ENCODE measurements around the gene RBX1. TPM values are rescaled to one million over a fixed set of nuclear protein-coding genes. Genes with fewer than 3 reads are reported as not detected.
"Not testable (repeated sequence)": the region's sequence is repeated elsewhere in the genome, so short reads cannot be mapped to it uniquely, and the experiment has no call there.

RBX1 gene
- total RNA-seq, 3 donors from 2014 or later = 29.3 to 40.7 (median 38.2) TPM

DNA sequence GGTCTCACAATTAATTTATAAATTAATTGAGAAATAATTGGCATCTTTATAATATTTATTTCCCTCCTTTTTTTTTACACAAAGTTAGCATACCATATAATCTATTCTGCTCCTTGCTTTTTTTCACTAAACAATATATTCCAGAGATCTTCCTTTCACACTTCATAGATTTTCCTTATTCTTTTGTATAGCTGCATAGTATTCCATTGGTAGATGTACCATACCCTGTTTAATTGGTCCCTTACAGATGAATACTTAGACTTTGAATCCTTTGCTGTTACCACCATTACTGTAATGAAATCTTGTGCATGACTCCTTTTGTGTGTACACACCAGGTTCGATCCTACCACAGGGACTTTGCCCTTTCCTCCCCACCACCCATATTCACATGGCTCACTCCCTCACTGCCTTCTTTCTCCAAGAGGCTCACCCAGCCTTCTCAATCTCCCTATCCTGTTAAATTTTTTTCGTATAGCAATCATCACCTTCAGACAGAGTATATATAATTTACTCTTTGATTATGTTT lies 48.9 kb downstream of the RBX1 start:
- Histone ChIP-seq H3K9me3 (no peaks in the 10 kb centered on the region), H3K4me3 (no peak overlapping the region), H3K4me1 (ENCODE audit: low read depth) (no peaks in the 10 kb centered on the region), H3K36me3 (ENCODE audit: low read depth) (no peaks in the 10 kb centered on the region)
- ATAC-seq (no peak), DNase-seq (no peak)
- intact Hi-C loops (cut with DNase I, micrococcal nuclease) = no loop called here
- TF ChIP-seq, protein P1, sequence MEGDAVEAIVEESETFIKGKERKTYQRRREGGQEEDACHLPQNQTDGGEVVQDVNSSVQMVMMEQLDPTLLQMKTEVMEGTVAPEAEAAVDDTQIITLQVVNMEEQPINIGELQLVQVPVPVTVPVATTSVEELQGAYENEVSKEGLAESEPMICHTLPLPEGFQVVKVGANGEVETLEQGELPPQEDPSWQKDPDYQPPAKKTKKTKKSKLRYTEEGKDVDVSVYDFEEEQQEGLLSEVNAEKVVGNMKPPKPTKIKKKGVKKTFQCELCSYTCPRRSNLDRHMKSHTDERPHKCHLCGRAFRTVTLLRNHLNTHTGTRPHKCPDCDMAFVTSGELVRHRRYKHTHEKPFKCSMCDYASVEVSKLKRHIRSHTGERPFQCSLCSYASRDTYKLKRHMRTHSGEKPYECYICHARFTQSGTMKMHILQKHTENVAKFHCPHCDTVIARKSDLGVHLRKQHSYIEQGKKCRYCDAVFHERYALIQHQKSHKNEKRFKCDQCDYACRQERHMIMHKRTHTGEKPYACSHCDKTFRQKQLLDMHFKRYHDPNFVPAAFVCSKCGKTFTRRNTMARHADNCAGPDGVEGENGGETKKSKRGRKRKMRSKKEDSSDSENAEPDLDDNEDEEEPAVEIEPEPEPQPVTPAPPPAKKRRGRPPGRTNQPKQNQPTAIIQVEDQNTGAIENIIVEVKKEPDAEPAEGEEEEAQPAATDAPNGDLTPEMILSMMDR (IDR thresholded peaks at IDR 0.05) = no peak

DNA sequence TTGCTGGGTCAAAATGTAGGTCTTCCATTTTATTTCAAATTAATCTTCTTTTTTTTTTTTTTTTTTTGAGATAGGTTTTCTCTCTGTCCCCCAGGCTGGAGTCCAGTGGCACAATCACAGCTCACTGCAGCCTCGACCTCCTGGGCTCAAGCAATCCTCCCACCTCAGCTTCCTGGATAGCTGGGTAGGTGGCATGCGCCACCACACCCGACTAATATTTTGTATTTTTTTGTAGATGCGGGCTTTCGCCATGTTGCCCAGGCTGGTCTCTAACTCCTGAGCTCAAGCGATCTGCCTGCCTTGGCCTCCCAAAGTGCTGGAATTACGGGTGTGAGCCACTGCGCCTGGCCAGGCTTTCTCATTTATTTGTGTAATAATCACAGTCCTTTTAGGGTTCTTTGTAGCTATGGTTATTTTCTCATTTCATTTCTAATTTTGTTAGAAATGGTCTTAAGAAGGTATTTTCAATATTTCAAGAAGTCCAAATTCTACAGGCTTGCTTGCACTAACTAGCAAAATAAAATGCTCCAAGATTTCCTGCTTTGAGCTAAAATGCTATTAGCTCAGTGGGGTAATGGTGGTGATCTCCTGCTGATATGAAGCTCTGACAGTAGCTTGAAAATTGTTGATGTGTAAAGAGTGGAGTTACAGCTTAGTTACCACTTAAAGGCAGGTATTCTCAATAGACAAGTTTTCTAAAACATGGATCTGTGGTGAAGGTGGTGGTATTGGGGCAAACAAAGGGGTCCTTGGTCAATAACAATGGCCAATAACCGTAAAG lies 50.0 kb downstream of the RBX1 start:
- intact Hi-C loops (cut with DNase I, micrococcal nuclease) = no loop called here
- DNase-seq (no peak), ATAC-seq (no peak)
- Histone ChIP-seq H3K36me3 (ENCODE audit: low read depth) (no peaks in the 10 kb centered on the region), H3K4me1 (ENCODE audit: low read depth) (no peaks in the 10 kb centered on the region), H3K4me3 (no peak overlapping the region), H3K9me3 (no peaks in the 10 kb centered on the region)
- TF ChIP-seq, protein P1 (IDR thresholded peaks at IDR 0.05) = no peak

- Histone ChIP-seq H3K36me3 (ENCODE audit: low read depth) (no peaks in the 10 kb centered on the region), H3K9me3 (no peaks in the 10 kb centered on the region)
- TF ChIP-seq, protein P1 (IDR thresholded peaks at IDR 0.05) = no peak
Measured at GRCh38 chr22:41001722-41002122, 50.5 kb downstream of the RBX1 start.

DNA sequence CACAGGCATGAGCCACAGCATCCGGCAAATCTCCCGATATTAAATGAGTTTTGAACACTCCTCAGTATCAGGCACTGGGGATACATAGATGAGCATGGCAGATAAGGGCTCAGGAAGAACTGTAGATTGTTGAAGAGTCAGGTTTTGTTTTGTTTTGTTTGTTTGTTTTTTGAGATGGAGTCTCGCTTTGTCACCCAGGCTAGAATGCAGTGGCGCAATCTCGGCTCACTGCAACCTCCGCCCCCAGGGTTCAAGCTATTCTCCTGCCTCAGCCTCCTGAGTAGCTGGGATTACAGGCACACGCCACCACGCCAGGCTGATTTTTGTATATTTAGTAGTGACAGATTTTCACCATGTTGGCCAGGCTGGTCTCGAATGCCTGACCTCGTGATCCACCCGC lies 51.2 kb downstream of the RBX1 start:
- intact Hi-C loops (cut with DNase I, micrococcal nuclease); H3K4me3 ChIP-seq; ATAC-seq; H3K4me1 ChIP-seq (ENCODE audit: low read depth); DNase-seq; H3K9me3 ChIP-seq; H3K36me3 ChIP-seq (ENCODE audit: low read depth): not testable (repeated sequence)

More at GRCh38 chr22:41001722-41002122, 50.5 kb downstream of the RBX1 start:
- no peaks in the 10 kb centered on the region for H3K4me1 ChIP-seq (ENCODE audit: low read depth)
- ATAC-seq = peak; percentile 48
- no peak overlapping the region for H3K4me3 ChIP-seq
- intact Hi-C loops (cut with DNase I, micrococcal nuclease) = no loop called here
- DNase-seq = no peak

DNA sequence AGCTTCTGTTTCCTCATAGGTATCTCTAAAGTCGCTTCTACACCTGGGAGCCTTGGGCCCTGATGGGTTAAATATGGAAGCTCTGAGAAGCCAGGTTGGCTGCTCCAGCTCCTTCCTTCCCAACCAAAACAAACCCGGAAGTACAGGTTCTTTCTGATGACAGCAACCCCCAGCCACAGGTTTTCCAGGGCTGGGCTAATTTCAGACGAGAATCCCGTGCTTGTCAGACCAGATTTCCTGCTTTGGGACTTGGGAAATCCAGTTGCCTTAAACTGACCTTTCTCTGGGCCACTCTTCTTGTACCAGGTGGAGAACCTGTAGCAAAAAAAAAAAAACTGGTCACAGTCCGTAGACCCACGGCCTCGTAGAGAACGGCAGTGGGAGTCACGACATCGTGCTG lies 51.9 kb downstream of the RBX1 start:
- TF ChIP-seq, protein P1 (IDR thresholded peaks at IDR 0.05) = no peak
- H3K4me1 ChIP-seq (ENCODE audit: low read depth) = no peaks in the 10 kb centered on the region
- intact Hi-C loops (cut with DNase I, micrococcal nuclease) = no loop called here
- no peaks in the 10 kb centered on the region for H3K36me3 ChIP-seq (ENCODE audit: low read depth)
- H3K9me3 ChIP-seq = no peaks in the 10 kb centered on the region
- H3K4me3 ChIP-seq = no peak overlapping the region
- DNase-seq (no peak), ATAC-seq (no peak)

- intact Hi-C loops (cut with DNase I, micrococcal nuclease) = no loop called here
- Histone ChIP-seq H3K9me3 (no peaks in the 10 kb centered on the region), H3K4me3 (no peak overlapping the region), H3K4me1 (ENCODE audit: low read depth) (no peaks in the 10 kb centered on the region), H3K36me3 (ENCODE audit: low read depth) (no peaks in the 10 kb centered on the region)
- TF ChIP-seq, protein P1 (IDR thresholded peaks at IDR 0.05) = no peak
- DNase-seq (no peak), ATAC-seq (no peak)
Measured at GRCh38 chr22:41003976-41004375, 52.8 kb downstream of the RBX1 start.

Measured in mucosa of descending colon (tissue), 3 donors.